GM04504 (cell line): ENCODE results near the gene APC.

Source experiments
- DNase-seq: peaks from one replicate; pipeline ENCODE4 v3.0.0-alpha.2; 2012; ENCODE audit warnings: low read depth

Gene APC

DNA sequence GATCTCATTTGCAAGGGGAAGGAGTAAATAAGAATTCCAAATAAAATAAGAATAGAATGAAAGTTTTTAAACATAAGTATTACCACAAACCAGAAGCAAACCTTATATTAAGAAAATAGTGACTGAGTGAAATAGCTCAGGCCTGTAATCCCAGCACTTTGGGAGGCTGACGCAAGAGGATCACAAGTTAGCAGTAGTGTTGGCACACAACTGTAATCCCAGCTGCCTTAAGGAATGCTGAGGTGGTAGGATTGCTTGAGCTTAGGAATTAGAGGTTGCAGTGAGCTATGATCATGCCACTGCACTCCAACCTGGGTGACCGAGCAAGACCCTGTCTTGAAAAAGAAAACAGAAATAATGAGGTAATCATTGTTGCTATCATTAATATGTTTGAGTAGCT lies 47.0 kb downstream of the APC start:
- DNase-seq: no peak

DNA sequence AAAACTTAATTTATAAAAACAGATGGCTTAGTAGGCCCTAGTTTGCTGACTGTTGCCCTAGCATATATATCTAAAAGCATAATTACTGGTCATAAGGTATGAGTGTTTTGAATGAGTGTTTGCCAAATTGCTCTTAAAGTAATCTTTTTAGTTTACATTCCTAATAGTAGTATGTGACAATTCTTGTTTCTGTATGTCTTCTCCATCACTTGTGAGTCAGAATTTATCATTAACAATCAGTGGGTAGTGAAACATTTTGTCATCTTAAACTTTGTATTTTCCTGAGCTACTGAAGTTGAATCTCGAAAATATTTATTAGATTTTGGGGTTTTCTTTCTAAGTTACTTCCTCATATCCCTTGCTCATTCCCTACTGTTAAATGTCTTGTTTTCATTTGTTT lies 49.6 kb downstream of the APC start:
- no peak for DNase-seq

DNA sequence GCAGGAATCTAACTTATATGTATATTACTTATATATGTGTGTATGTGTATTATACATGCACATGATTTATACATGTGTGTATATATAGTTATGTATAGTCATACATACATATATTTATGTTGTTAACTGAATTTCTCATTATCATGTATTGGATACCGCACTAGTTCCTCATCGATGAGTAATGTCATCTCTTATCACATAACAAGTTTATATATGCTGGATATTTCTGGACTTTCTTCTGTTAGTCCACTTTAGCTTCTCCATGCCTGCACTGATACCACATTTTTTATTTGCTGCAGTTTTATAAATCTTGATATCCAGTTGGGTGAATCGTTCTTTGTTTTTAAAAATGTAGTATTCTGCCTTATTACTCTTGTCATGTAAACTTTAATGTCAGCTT lies 50.2 kb downstream of the APC start:
- DNase-seq: no peak

DNA sequence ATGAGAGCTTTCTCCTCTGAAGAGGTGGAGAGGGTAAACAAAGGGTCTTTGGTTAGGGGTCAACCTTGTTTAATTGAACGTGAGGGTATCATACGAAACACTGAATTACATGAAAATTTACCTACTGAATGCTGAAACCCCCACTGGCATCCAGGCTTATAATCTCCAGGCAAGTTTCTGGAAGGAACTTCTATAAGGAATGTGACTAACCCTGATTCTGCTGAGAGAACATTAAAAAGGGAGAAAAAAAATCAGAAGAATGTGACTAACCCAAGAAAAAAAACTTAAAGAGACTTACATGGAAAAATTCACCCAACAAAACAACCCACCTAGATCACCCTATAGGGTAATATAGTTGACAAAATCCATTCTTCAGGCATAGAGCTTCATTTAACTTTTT lies 55.5 kb downstream of the APC start:
- DNase-seq: no peak

DNA sequence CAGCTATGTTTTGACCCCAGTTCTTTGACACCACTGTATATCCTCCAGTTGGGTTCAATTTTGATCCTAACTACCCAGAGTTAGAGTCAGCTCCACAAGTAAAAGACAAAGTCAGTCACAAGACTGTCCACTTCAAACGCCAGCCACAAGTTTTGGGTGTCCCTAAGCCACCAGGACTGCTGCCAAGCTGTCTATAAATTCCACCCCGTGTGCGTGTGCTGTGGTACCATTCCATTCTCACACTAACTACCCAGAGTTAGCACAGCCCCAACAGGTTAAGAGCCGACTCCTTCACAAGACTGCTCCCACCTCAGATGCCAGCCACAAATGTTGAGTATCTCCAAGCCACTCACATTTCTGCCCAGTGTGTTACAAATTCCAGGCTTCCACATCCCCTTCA lies 56.7 kb downstream of the APC start:
- no peak for DNase-seq

DNA sequence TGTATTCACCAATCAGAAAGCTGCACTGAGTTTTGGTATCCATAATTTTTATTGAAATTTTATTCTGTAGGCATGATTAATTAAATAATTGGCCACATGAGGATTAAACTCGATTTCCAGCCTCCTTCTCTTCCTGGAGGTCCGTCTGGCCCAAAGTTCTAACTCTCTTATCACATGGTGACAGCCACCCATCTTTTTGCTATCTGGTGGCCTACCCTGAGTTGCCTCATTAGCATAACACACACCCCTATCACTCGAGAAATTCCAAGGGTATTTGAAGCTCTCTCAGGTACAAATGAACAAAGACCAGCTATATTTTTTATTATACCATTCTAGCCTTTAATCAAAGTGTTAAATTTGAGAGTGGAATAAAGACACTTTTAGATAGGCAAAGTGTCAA lies 57.7 kb downstream of the APC start:
- no peak for DNase-seq

DNA sequence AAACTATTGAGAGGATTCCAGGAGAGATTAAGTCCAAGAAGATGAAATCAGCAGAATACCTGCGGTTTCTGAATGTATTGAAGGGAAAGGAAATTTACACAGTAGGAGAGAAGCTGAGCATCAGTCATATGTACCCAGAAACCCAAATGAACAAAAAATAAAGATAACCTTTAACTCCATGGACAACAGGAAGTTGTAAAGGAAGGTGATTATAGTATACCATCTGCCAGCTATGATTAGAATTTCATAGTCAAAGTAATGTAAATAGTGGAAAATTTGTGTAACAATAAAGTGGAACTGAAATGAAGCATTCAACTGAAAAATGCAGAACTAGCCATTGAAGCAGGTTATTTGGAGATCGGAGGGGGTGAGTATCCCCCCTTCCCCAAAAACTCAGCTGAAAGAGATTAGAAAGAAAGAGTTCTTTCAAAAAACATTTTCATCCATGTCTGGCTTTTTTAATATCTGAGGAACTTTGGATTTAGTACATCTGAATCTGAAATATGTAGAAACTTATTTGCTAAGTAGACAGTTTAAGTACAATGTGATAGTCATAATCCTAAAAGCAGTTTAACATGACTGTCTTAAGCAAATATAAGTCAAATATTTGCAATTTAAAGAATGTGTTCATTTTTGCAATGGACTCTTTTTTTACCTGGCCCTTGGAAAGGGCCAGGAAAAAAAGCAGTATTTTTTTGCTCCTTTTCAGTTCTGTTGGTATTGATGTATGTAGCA lies 58.4 kb downstream of the APC start:
- no peak for DNase-seq

DNA sequence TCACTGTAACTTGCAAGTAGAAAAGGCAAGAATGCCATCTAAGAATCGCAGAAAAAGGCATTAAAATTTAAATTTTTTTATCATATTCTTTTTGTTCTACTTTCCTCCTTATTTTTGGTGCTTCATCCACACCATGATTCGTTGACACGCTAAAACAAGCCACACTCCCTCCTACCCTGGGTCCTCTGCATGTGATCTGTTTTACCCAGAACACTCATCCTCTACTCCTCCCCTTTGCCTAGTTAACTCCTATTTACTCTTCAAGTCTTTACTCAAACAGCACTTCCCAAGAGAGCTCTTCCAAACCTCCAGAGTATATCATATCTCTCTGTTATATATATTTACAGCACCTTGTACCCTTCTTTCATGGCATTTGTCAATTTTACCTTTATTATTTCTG lies 62.0 kb downstream of the APC start:
- DNase-seq: no peak

DNA sequence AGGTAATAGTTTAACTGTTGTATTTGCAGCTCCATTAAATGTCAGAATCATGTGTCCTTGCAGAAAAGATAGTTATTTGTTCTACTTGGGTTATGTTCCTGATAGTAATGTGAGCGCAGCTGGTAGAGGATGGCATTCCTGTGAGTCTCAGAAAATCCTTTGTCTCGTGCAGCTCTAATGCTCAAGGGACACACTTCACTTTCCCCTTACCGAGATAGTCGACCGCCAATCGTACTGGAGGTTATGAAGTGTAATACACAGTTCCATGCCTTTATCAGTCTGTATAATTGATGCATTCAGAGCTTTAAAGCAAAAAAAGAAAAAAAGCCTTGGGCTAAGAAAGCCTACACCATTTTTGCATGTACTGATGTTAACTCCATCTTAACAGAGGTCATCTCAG lies 63.2 kb downstream of the APC start:
- no peak for DNase-seq

DNA sequence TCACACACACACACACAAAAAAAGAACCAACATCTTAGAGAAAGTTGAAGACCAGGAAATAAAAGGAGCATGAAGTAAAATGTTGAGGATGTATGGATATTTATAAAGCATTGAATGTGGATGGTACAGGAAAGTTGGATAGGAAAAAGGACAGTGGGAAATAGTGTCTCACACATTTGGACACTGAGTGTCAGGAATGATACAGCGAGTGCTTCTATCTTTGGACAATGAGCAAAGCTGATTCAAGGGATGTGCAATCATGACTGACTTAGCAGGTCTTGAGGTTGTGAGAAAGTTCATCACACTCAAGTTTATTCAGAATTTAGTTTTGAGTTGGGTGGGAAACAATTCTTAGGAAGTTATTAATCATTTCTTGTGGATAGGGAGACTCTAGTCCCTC lies 73.3 kb downstream of the APC start:
- DNase-seq: no peak

DNA sequence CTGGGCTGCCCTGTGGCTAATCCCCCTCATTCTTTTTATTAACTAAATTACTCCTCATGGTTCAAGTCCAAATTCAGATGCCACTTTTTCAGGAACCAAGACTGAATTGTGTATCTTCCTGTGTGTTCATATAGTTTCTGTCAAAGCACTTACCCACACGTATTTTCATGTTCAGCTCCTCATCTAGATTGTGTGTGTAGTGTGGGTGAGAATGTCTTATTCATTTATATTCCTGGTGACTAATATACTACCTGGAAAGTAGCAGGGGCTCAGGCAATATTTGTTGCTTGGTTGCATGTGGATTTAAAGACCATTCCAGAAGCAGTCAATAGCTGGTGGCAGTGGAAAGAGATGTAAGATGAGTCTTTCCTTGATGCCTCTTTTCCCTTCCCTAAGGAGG lies 74.9 kb downstream of the APC start:
- DNase-seq: no peak

DNA sequence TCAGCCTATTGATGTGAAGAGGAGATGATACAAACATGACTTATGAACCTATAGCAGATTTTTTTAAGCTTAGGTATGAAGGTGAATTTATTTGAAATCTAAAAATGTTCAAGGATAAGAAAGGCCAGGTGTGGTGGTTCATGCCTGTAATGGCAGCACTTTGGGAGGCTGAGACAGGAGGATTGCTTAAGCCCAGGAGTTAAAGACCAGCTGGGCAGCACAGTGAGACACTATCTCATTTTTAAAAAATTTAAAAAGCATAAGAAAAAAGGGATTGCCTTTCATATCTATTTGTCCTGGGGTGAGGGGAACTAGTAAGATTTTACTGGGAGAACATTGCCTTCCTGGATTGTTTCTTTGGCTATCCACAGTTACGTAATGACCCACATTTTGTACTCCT lies 82.6 kb downstream of the APC start:
- no peak for DNase-seq

DNA sequence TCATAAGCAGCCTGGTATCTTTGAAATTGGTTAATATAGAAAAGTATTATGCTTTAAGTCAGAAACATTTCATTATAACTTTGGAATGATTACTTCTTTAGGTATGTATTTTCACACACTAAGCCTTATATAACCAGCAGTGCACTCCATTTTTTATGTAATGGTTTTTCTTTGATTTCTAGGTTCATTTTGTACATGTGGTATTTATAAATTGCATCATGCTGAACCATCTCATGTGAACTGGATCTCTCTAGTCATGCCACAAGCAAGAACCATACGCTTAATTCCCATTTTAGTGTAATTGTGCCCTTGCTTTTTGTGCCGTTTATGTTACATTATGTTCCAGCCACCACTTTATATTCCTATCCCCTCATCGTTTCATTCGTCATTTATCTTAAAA lies 84.8 kb downstream of the APC start:
- peak; percentile 3 for DNase-seq

DNA sequence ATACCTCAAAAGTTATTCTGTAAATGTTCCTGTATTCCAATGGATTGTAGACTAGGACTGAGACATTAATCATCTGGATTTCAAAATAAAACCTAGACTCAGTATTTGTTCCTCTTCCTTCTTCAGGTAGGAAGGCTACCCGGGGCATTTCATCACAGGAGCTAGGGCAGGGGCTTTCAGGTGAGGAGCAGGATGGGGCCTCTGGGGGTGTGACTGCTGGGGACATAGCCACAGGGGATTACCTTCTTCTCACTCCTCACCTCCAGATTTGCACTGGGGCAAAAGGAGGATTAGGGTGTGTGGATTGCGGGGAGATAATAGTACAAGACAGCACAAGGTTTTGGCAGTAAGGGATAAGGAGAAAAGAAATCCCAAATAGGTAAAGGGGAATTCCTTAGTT lies 85.5 kb downstream of the APC start:
- DNase-seq: no peak

DNA sequence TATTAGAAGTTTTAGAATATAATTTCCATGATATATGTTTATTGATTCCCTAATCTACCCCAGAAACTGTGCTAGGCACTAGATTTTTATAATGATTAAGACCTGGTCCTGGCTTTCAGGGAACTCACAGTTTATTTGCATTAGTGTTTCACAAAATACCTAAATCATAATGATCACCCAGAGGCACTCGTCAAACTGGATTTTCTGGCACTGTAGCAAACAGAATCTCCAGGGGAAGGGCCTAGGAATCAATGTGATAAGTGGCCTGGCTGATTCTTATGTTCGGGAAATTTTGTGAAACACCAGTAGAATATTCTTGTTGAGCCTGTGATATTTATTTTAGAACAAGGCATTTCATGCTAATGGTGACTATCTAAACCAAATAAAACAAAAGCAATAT lies 86.0 kb downstream of the APC start:
- no peak for DNase-seq

DNA sequence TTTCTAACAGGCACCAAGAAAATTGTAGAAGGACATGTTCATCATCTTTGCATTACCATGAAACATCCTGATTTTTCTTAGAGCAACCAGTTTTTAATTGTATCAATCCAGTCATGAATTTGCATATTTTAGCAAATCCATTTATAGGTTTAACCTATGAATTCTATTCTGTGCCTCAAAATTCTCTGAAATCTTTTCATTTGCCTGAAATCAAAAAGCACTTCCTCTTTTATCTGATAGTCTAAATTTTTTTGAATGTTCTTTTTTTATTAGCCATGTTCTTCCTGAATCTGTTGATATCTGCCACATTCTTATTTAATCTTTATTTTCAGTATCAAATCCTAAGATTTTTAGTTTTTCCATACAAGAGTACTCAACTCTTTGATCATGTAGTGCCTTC lies 86.5 kb downstream of the APC start:
- DNase-seq: no peak

DNA sequence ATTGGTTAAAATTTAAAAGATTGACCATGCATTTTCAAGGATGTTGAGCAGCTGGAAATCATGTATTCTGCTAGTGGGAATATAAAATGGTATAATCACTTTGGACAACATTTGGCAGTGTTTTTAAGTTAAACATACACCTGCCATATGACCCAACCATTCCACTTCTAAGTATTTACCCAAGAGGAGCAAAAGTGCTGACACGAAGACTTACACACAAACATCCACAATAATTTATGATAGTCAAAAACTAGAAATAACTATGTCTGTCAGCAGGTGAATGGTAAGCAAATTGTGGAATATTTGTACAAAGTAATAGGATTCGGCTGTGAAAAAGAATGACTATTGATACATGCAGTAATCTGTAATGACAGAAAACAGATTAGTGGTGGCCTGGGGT lies 92.7 kb downstream of the APC start:
- no peak for DNase-seq

DNA sequence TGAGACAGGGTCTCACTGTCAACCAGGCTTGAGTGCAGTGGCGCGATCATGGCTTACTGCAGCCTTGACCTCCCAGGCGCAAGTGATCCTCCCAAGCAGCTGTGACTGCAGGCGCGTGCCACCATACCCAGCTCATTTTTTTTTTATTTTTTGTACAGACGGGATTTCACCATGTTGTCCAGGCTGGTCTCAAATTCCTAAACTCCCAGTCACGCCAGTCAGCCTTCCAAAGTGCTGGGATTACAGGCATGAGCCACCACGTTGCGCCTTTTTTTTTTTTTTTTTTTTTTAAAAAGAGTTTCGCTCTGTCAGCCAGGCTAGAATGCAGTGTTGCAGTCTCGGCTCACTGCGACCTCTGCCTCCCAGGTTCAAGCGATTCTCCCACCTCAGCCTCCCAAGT lies 96.3 kb downstream of the APC start:
- no peak for DNase-seq

DNA sequence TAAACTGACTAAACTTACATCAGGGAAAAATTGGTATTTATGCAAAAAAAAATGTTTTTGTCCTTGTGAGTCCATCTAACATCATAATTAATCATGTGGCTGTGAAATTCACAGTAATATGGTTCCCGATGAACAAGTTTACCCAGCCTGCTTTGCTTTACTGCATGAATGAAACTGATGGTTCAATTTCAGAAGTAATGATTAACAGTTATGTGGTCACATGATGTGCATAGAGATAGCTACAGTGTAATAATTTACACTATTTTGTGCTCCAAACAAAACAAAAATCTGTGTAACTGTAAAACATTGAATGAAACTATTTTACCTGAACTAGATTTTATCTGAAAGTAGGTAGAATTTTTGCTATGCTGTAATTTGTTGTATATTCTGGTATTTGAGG lies 106.8 kb downstream of the APC start:
- no peak for DNase-seq

DNA sequence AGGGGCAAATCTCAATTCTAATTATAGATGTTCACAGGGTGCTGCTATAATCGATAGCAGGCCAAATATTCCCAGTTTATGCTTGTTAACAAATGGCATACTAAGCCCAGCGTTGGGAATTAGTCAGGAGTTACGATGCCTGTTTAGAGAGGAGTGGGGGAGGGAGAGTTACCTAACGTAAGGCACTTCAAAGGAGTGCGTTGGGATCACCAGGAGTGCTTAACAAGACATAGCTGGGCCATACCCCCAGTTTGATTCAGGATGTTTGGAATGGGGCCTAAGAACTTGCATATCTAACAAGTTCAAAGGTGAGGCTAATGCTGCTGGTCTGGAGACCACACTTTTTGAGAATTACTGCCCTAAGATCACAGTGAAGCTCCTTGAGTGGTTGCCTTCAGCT lies 108.9 kb downstream of the APC start:
- no peak for DNase-seq

DNA sequence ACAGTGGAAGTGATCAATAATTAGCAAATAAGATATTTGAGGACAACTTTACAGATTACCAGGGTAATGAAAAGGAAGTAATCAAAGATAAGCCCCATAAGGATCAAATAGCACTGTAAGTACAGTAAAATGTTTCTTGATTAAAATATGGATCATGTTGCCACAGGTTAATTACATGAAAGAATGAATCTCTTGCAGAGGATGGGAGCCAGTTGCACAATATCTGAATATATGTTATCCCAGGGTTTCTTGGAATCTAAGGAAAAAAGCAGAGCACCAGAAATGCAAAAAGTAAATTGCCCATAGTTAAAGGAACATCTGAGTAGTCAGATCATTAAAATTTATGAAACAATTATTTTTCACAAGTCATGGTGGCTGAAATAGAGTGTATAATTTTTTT lies 109.6 kb downstream of the APC start:
- no peak for DNase-seq

DNA sequence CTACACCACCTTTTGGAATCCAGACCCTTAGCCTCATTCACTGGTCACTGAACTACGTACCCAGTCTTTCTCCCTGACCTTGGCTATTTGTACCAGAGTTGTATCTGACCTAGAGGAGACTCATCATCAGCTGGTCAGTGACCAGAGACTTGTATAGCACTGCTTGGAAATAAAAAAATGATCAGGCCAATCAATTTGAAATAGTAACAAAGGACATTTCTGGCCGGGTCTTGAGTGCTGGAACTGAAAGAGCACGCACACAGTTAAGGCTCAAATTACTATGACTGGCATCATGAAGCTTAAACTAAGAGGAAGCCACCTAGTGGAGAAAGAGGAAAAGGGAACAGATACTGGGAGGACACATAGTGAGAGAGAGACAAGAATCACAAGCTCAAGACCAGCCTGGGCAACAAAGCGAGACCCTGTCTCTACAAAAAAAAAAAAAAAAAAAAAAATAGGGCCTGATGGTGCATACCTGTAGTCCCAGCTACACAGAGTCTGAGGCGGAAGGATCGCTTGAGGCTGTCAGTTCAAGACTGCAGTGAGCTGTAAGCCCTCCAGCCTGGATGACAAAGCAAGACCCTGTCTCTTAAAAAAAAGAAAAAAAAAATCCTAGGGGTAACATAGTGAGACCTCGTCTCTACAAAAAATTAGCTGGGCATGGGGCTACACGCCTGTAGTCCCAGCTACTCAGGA lies 110.6 kb downstream of the APC start:
- DNase-seq: no peak

DNA sequence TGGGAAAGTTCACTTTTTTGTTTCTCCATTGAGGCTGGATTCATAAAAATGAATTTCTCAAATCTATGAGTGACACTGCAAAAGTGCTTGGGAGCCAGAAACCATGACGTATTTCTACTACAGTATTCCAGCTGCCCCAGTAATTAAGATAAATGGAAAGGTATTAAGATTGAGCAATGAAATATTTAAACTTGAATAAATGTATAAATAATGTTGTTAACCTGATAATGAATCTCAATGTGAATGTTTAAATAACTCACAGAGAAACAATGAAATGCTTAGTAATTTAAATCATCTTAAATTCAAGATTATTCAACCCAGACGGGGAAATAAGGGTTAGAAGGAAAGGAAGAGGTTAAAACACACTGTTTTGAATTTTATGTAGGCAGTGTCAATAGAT lies 112.2 kb downstream of the APC start:
- DNase-seq: no peak

DNA sequence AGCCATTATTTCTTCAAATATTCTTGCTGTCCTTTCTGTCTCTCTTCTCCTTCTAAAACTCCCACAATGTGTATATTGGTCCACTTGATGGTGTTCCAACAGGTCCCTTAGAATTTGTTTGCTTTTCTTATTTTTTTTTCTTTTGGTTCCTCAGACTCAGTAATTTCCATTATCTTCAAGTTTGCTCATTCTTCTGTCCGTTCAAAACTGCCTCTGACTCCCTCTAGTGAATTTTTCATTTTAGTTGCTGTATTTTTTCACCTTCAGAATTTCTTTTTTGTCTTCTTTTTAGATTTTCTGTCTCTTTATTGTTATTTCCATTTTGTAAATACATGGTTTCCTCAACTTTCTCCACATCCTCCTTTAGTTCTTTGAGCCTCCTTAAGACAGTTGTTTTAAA lies 117.0 kb downstream of the APC start:
- DNase-seq: no peak
